DMS53 treated with DMSO at 0.1 percent for 48 hours (cell line): Measurements from ENCODE around the gene GGTLC1.

Source experiments
- DNase-seq: peaks from one replicate; lab custom pipeline; 2025; ENCODE audit not compliant: unreplicated experiment; lab: John Stamatoyannopoulos, UW

Gene GGTLC1

GRCh38 chr20:23966927-23967615 lies 21.5 kb downstream of the GGTLC1 start:
- no peak for DNase-seq

- DNase-seq = no peak
Measured at GRCh38 chr20:23966298-23966697, 22.3 kb downstream of the GGTLC1 start.

- no peak for DNase-seq
Measured at GRCh38 chr20:23963941-23964340, 24.6 kb downstream of the GGTLC1 start.

- DNase-seq = no peak
Measured at GRCh38 chr20:23962272-23962671, 26.3 kb downstream of the GGTLC1 start.

GRCh38 chr20:23959054-23959453 lies 29.5 kb downstream of the GGTLC1 start:
- no peak for DNase-seq

- DNase-seq = no peak
Measured at GRCh38 chr20:23955896-23956295, 32.7 kb downstream of the GGTLC1 start.

GRCh38 chr20:23954008-23954745 lies 34.4 kb downstream of the GGTLC1 start:
- no peak for DNase-seq

GRCh38 chr20:23946206-23946605 lies 42.4 kb downstream of the GGTLC1 start:
- DNase-seq = no peak

- no peak for DNase-seq
Measured at GRCh38 chr20:23943304-23943703, 45.3 kb downstream of the GGTLC1 start.

GRCh38 chr20:23939641-23940040 lies 48.9 kb downstream of the GGTLC1 start:
- DNase-seq = no peak

- no peak for DNase-seq
Measured at GRCh38 chr20:23939063-23939462, 49.5 kb downstream of the GGTLC1 start.

GRCh38 chr20:23938118-23938438 lies 50.5 kb downstream of the GGTLC1 start:
- no peak for DNase-seq

GRCh38 chr20:23937303-23938117 lies 51.1 kb downstream of the GGTLC1 start:
- DNase-seq = peak; percentile 49
